Omental fat pad (tissue), 4 donors: ENCODE results near the gene OTOP2. TPM values are rescaled to one million over a fixed set of nuclear protein-coding genes. Genes with fewer than 3 reads are reported as not detected.
A peak's percentile ranks its signal among the peaks of the same experiment; 100 is the strongest.

Source experiments
- ATAC-seq: fragments of 150-250 bp; one replicate; pipeline ENCODE4 v1.9.1; 2016; ENCODE audit warnings: mild to moderate bottlenecking, moderate library complexity; ENCODE audit not compliant: low FRiP score
- DNase-seq: peaks from one replicate; pipeline ENCODE4 v3.0.0-alpha.2; 2019; ENCODE audit warnings: low spot score
- total RNA-seq, 4 donors: library from RNA; depleted of rRNA; stranded (reverse); fragments of >200 nt; gene quantifications; one replicate each; pipeline ENCODE4 v1.1.0, GENCODE V29; 2016
- TF ChIP-seq, protein P1 (sequence below), 3 donors: fragments of 450-650 bp; IDR thresholded peaks; one replicate each; pipeline ENCODE4 v1.5.1; 2016 to 2017; ENCODE audit warnings: antibody characterized with exemption in 3 of 3, mild to moderate bottlenecking in 3 of 3, moderate library complexity in 2 of 3

The OTOP2 gene
- total RNA-seq, 4 donors from 2014 or later: not detected

- no peak for DNase-seq
- TF ChIP-seq, protein P1, sequence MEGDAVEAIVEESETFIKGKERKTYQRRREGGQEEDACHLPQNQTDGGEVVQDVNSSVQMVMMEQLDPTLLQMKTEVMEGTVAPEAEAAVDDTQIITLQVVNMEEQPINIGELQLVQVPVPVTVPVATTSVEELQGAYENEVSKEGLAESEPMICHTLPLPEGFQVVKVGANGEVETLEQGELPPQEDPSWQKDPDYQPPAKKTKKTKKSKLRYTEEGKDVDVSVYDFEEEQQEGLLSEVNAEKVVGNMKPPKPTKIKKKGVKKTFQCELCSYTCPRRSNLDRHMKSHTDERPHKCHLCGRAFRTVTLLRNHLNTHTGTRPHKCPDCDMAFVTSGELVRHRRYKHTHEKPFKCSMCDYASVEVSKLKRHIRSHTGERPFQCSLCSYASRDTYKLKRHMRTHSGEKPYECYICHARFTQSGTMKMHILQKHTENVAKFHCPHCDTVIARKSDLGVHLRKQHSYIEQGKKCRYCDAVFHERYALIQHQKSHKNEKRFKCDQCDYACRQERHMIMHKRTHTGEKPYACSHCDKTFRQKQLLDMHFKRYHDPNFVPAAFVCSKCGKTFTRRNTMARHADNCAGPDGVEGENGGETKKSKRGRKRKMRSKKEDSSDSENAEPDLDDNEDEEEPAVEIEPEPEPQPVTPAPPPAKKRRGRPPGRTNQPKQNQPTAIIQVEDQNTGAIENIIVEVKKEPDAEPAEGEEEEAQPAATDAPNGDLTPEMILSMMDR (IDR thresholded peaks at IDR 0.05): no peak
- ATAC-seq: no peak
Measured at GRCh38 chr17:74953134-74953687, 29.1 kb downstream of the OTOP2 start.

- TF ChIP-seq, protein P1 (IDR thresholded peaks at IDR 0.05): no peak
- no peak for ATAC-seq
- no peak for DNase-seq
Measured at GRCh38 chr17:74954115-74954514, 30.0 kb downstream of the OTOP2 start.

DNA sequence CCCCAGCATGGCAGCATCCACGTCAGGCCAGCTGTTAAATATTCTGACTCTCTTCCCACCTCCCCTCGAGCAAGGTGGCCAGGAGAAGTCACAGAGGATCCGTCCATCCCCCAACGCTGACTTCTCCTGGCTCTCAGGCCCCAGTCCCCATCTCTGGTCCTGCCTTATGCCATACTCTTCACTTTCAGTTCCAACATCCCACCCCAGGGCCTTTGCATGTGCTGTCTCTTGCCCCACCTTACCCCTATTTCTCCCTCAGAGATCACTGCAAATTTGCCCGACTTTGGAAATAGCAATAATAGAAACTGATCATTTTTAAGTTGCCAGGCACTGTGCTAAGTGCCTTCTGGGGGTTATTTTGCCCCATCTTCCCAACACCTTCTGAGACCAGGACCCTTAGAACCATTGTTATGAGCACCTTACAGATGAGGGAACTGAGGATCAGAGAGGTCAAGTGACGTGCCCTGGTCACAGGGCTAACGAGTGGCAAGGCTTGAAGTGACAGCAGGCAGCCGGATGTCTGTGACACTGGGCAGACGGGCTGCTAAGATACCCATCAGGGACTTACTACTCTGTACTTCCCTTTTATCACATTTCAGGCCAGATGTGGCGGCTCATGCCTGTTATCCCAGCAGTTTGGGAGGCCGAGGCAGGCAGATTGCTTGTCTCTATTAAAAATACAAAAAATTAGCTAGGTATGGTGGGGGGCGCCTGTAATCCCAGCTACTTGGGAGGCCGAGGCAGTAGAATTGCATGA, 30.8 kb downstream of the OTOP2 start:
- TF ChIP-seq, protein P1 (IDR thresholded peaks at IDR 0.05): no peak
- DNase-seq (no peak), ATAC-seq (no peak)

DNA sequence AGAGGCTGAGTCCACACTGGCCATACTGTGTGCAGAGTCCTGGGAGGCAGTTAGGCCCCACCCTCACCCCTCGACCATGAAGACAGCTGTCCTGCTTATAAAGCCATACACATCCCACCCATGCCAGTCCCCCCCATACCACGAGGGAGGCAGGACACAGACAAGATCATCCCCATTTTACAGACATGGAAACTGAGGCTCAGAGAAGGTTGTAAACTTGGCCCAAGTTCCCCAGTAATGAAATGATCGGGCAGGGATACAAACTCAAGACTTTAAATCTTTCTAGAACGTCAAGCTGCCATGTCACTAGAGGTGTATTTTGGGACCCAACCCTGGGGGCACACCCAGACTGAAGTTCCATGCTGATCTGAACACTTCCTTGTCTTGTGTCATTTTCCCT, 32.0 kb downstream of the OTOP2 start:
- DNase-seq (no peak), ATAC-seq (no peak)
- TF ChIP-seq, protein P1 (IDR thresholded peaks at IDR 0.05): no peak

DNA sequence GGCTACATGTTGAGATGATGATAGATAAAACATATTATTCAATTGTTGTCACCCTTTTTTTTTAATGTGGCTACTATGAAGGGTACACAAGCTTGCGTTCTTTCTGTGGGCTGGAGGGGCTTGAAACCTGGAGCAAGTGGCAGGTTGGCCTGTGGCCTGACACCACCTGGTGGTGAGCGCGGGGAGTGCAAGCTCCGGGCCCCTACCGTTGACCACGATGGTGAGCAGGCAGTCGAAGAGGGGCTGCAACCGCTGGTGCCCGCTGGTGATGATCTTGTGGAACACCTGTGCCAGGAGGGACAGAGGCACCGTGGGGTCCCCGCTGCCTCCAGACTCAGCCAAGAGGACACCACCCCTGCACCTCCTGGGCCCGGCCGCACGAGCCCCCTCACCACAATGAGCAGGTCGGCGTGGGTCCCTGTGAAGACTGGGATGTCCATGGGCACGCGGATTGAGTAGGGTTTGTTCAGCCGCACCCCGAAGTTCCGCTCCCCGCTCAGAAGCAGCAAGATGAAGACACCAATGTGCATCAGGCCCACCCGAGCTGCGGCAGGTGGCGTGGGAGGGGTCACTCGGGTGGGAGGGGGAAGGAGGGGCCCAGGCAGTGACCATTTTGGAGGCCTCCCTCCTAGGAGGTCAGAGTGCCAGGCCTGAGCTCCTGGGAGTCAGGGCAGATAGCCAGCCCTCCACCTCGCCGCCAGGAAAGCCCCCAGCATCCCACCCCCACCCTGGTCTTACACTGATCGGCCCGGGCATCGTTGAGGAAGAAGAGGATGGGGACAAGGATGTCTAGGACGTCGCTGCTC, 34.1 kb downstream of the OTOP2 start:
- ATAC-seq (peak; percentile 34), DNase-seq (peak; percentile 78)
- TF ChIP-seq, protein P1 (IDR thresholded peaks at IDR 0.05): peak in 2 of 3 donors; percentile 37 to 72

DNA sequence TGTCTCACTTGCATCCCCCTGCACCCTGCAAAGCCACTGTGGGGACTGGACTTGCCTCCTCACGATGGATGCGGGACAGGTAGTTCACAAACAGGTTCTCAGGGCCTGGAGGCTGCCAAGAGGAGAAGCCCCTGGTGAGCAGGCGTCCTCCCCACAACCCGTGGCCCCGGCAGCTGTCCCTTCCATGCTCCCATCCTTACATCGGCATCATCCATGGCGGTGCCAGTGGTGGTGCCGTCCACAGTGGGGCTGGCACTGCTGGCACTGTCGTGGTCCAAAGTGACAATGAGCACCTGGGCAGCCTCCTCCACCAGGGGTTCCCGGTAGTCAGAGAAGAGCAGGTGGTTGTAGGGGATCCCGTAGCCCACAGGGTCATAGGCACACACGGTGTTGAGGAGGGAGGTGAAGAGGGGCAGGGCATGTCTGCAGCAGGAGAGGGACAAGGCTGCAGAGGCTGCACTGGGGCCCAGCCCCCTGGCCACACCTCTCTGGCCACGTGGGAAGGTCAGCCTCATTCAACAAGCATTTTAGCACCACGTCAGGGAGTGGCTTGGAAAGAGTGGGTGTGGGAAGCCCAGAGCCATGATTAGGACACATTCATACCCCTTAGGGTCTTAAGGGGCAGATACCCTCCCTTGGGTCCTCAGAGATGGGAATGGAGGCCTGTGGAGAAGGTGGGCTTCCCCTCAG, 35.9 kb downstream of the OTOP2 start:
- ATAC-seq (no peak), DNase-seq (no peak)
- TF ChIP-seq, protein P1 (IDR thresholded peaks at IDR 0.05): no peak
